GM19023 (cell line): ENCODE results near the gene PDS5A.
"Not testable (repeated sequence)": the region's sequence is repeated elsewhere in the genome, so short reads cannot be mapped to it uniquely, and the experiment has no call there.

ENCODE experiments used
- ATAC-seq: cut with Tn5 transposase; IDR thresholded peaks from one replicate; pipeline ENCODE4 v1.9.1; 2021; ENCODE audit warnings: mild to moderate bottlenecking, moderate library complexity; ENCODE audit not compliant: unreplicated experiment

Gene PDS5A

GRCh38 chr4:39963656-39964055 lies 14.1 kb downstream of the PDS5A start:
- no peak for ATAC-seq

GRCh38 chr4:39961311-39961877 lies 16.3 kb downstream of the PDS5A start:
- no peak for ATAC-seq

- no peak for ATAC-seq
Measured at GRCh38 chr4:39950861-39951481, 26.7 kb downstream of the PDS5A start.

- no peak for ATAC-seq
Measured at GRCh38 chr4:39947963-39948362, 29.7 kb downstream of the PDS5A start.

- ATAC-seq, result no peak
Measured at GRCh38 chr4:39947417-39947816, 30.3 kb downstream of the PDS5A start.

- ATAC-seq, result not testable (repeated sequence)
Measured at GRCh38 chr4:39944245-39944644, 33.5 kb downstream of the PDS5A start.

- no peak for ATAC-seq
Measured at GRCh38 chr4:39942507-39942906, 35.2 kb downstream of the PDS5A start.

GRCh38 chr4:39941682-39942217 lies 36.0 kb downstream of the PDS5A start:
- ATAC-seq, result no peak

- peak; percentile 57 for ATAC-seq
Measured at GRCh38 chr4:39937683-39938268, 39.9 kb downstream of the PDS5A start.

GRCh38 chr4:39936565-39937418 lies 40.9 kb downstream of the PDS5A start:
- no peak for ATAC-seq

- ATAC-seq, result no peak
Measured at GRCh38 chr4:39933671-39934590, 43.8 kb downstream of the PDS5A start.

GRCh38 chr4:39932776-39933402 lies 44.8 kb downstream of the PDS5A start:
- ATAC-seq, result no peak

GRCh38 chr4:39931441-39931901 lies 46.2 kb downstream of the PDS5A start:
- ATAC-seq, result peak; percentile 66

- no peak for ATAC-seq
Measured at GRCh38 chr4:39928538-39928937, 49.2 kb downstream of the PDS5A start.

- no peak for ATAC-seq
Measured at GRCh38 chr4:39924014-39924413, 53.7 kb downstream of the PDS5A start.

GRCh38 chr4:39922399-39922798 lies 55.3 kb downstream of the PDS5A start:
- ATAC-seq, result no peak

- no peak for ATAC-seq
Measured at GRCh38 chr4:39913471-39913870, 64.2 kb downstream of the PDS5A start.

- ATAC-seq, result no peak
Measured at GRCh38 chr4:39910064-39910463, 67.6 kb downstream of the PDS5A start.

GRCh38 chr4:39908284-39908683 lies 69.4 kb downstream of the PDS5A start:
- no peak for ATAC-seq

GRCh38 chr4:39905656-39906055 lies 72.1 kb downstream of the PDS5A start:
- no peak for ATAC-seq
